ENCODE data around the gene PTTG1IP2. TPM values are rescaled to one million over a fixed set of nuclear protein-coding genes. Genes with fewer than 3 reads are reported as not detected.

Gene PTTG1IP2
- not detected in 2 replicates for total RNA-seq

GRCh38 chr7:90469554-90469953 lies at the start of gene PTTG1IP2:
TSS of gene PTTG1IP2 (plus strand) at chr7:90469639. CDS start at chr7:90469787, 148 bp downstream.

Other genes with a start within 250 kb of the PTTG1IP2 start
- gene CFAP69, start 224.5 kb upstream of the PTTG1IP2 start, total RNA-seq: 10.1 and 12.3 TPM in 2 replicates
- not detected in 2 replicates for gene FAM237B, start 148.3 kb upstream of the PTTG1IP2 start, total RNA-seq
- 26.3 and 34.8 TPM in 2 replicates for gene GTPBP10, start 122.9 kb upstream of the PTTG1IP2 start, total RNA-seq
- 49.5 and 50.0 TPM in 2 replicates for gene CLDN12, start 66.2 kb upstream of the PTTG1IP2 start, total RNA-seq
- 70.8 and 72.5 TPM in 2 replicates for gene CDK14, start 126.7 kb downstream of the PTTG1IP2 start, total RNA-seq

Data from articular chondrocyte of knee joint (primary cell).